ENCODE data around the gene SIK2.

- no peak for TF ChIP-seq CTCF (IDR thresholded peaks at IDR 0.05; ENCODE audit: insufficient read depth, low read depth, low read length)
- TF ChIP-seq EZH2 (IDR thresholded peaks at IDR 0.05; ENCODE audit: insufficient read depth, low read length): no peak
Observed at GRCh38 chr11:111596319-111596718, 5.9 kb upstream of the SIK2 start.
